ENCODE measurements around the gene TRAM1L1. TPM values are rescaled to one million over a fixed set of nuclear protein-coding genes. Genes with fewer than 3 reads are reported as not detected.

TRAM1L1 gene
- total RNA-seq: 4.6 and 5.0 TPM in 2 replicates
- long read RNA-seq, transcript TRAM1L1-201 (1 exons, 2,023 nt): major isoform, 26 of 26 reads
- long read RNA-seq, partial matches to known transcripts: 0 of 26 reads
- long read RNA-seq, other reads (novel, unspliced or antisense): 0 of 26 reads

DNA sequence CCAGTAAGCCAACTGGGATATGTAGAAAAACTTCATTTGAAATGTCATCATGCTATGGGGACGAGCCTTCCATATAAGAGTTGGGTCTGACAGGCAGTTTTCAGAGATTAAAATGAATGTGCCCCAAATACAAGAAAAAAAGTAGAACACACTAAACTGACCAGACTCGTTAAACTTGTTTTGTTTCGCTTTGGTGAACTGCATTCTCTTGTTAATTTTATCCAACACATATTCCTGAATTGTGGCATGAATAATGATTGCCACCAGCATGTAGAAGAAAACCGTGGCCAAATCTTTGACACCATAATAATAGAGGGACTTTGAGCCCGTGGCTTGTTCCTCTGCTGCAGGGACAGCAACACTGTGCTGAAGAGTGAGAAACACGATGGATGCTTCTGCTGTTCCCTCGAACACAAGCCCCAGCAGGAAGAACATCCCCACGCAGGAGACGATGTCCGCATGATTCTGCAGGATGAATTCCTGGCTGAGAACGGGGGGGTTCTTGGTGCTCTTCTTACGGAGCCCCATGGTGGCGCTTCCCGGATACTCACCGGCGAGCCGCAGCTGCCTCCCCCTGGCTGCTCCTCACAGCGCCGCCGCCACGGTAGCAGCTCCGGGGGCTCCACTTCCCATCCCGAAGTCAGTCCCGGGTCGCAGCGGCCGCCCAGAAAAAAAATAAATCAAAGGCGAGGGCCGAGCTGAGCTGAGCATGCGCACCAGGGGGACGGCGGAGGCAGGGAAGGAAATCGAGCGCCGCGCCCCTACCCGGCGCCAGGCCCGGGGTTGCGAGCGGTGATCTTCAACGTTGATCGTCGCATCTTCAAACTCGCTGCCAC, at the start of gene TRAM1L1:
TSS of gene TRAM1L1 (minus strand) at position 711 of the 836 bp plus-strand sequence. CDS start at position 528, 183 bp downstream.
- peak within 1 kb of the TSS; percentile 84 for H3K27ac Mint-ChIP-seq (ENCODE audit: unreplicated experiment)
- H3K9me3 Mint-ChIP-seq: peaks cover 6% of the 10 kb centered on the region
- peak within 1 kb of the TSS; percentile 89 for H3K4me3 Mint-ChIP-seq
- H3K4me1 Mint-ChIP-seq: peaks cover 18% of the 10 kb centered on the region
- DNase-seq (ENCODE audit: low read depth, low spot score): peak; percentile 78
- peak; percentile 33 for TF ChIP-seq CTCF (conservative IDR thresholded peaks at IDR 0.05)
- H3K36me3 Mint-ChIP-seq (ENCODE audit: low read depth): peaks cover 10% of the 10 kb centered on the region
- H3K27me3 Mint-ChIP-seq (ENCODE audit: low read depth): no peaks in the 10 kb centered on the region

- no peak for DNase-seq (ENCODE audit: low read depth, low spot score)
- TF ChIP-seq CTCF (conservative IDR thresholded peaks at IDR 0.05): peak; percentile 74
- no peak overlapping the region for H3K27ac Mint-ChIP-seq (ENCODE audit: unreplicated experiment)
- H3K4me3 Mint-ChIP-seq: no peak overlapping the region
- peaks cover 10% of the 10 kb centered on the region for H3K9me3 Mint-ChIP-seq
- H3K4me1 Mint-ChIP-seq: peaks cover 9% of the 10 kb centered on the region
- no peaks in the 10 kb centered on the region for H3K27me3 Mint-ChIP-seq (ENCODE audit: low read depth)
- peaks cover 8% of the 10 kb centered on the region for H3K36me3 Mint-ChIP-seq (ENCODE audit: low read depth)
Measured at GRCh38 chr4:117134386-117134785, 49.0 kb upstream of the TRAM1L1 start.

DNA sequence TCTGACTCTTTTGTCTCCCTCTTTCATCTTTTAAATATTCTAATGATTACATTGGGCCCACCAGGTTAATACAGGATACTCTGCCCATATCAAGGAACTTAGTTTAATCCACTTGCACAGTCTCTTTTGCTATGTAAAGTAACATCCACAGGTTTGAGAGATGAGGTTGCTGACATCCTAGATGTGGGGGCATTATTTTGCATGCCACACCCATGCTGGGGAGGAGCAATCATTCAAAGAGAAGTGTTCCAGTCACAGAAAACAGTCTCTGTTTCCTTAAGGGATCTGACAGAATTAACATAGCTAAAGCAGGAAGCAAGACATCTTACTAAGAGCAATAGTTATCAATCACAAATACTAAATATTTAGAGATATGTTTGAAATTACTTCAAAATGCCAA, 11.5 kb upstream of the TRAM1L1 start:
- no peak for DNase-seq (ENCODE audit: low read depth, low spot score)
- Mint-ChIP-seq H3K27ac (ENCODE audit: unreplicated experiment) (no peak overlapping the region), H3K27me3 (ENCODE audit: low read depth) (no peaks in the 10 kb centered on the region), H3K4me3 (no peak overlapping the region), H3K4me1 (no peaks in the 10 kb centered on the region), H3K36me3 (ENCODE audit: low read depth) (no peaks in the 10 kb centered on the region), H3K9me3 (no peaks in the 10 kb centered on the region)
- TF ChIP-seq CTCF (conservative IDR thresholded peaks at IDR 0.05): no peak

DNA sequence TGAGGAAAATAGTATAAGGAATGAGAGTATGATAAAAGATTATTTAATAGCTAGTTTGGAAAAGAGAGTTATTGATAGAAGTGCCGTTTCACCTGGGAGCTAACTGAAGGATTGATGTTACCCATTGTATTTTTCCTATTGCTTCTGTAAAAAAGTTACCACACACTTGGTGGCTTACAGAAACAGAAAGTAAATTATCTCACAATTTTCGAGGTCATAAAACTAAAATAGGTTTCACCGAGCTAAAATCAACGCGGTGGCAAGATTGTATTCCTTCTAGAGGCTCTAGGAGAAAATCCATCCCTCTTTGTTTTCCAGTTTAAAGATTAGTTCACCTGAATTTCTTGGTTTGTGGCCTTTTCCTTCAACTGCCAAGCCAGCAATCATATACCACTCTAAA, 11.1 kb upstream of the TRAM1L1 start:
- no peak for DNase-seq (ENCODE audit: low read depth, low spot score)
- TF ChIP-seq CTCF (conservative IDR thresholded peaks at IDR 0.05): no peak
- Mint-ChIP-seq H3K27ac (ENCODE audit: unreplicated experiment) (no peak overlapping the region), H3K4me1 (no peaks in the 10 kb centered on the region), H3K27me3 (ENCODE audit: low read depth) (no peaks in the 10 kb centered on the region), H3K4me3 (no peak overlapping the region), H3K36me3 (ENCODE audit: low read depth) (no peaks in the 10 kb centered on the region), H3K9me3 (no peaks in the 10 kb centered on the region)

DNA sequence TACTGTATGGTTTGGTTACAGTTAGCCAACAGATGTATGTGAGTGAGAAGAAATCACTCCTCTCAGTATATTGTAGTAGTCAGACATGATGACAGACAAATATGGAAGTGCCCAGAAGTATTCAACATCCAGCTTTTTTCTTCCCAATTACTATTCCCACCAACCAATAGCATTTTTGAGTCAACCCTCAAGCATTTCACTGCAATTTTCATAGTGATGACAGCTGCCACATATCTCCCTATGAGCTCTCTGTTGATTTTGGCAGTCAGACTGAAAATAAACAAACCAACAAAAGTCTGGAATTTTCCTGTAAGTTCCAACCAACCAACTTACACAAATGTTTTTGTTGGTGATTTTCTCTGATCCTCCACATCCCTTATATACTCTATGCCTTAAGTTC, 8.2 kb upstream of the TRAM1L1 start:
- H3K36me3 Mint-ChIP-seq (ENCODE audit: low read depth): no peaks in the 10 kb centered on the region
- H3K4me1 Mint-ChIP-seq: peaks cover 1% of the 10 kb centered on the region
- no peaks in the 10 kb centered on the region for H3K9me3 Mint-ChIP-seq
- TF ChIP-seq CTCF (conservative IDR thresholded peaks at IDR 0.05): no peak
- no peak overlapping the region for H3K27ac Mint-ChIP-seq (ENCODE audit: unreplicated experiment)
- H3K27me3 Mint-ChIP-seq (ENCODE audit: low read depth): no peaks in the 10 kb centered on the region
- no peak for DNase-seq (ENCODE audit: low read depth, low spot score)
- no peak overlapping the region for H3K4me3 Mint-ChIP-seq

Data from neural crest cell (in vitro differentiated cells).